Activated CD4-positive, alpha-beta T cell treated with anti-CD3 and anti-CD28 coated beads, Interleukin-2, amount 50 U/mL, for 1 hour (primary cell): ENCODE results near the gene IGF1.
"Not testable (repeated sequence)": the region's sequence is repeated elsewhere in the genome, so short reads cannot be mapped to it uniquely, and the experiment has no call there.

ENCODE experiments used
- DNase-seq: peaks from one replicate; pipeline ENCODE4 v3.0.0-alpha.2; 2020

IGF1 gene

DNA sequence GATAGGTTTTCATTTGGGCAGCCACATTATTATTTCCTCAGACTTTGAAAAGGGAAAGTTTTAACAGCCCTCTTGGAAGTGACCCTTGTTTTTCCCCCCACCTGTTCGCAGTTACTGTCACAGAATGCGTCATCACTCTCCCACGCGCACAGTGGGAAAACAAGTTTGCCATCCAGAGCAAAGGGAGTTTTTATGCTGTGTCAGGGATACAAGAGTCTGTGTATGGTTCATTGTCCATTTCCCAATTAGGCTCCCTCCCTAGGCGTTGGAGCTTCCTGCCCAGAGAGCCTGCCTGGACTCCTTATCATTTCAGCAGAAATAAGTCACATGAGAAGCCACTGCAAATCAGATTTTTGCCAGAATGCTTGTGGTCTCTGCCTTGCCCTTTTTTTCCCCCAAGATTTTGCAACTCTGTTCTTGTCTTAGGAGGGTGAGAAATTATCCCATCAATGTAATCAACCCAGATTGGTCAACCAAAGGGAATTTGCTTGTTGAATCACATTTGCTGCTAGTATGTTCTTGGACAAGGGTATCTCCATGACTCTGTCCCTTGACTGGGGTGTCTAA is 104.1 kb downstream of the IGF1 start:
- DNase-seq = no peak

DNA sequence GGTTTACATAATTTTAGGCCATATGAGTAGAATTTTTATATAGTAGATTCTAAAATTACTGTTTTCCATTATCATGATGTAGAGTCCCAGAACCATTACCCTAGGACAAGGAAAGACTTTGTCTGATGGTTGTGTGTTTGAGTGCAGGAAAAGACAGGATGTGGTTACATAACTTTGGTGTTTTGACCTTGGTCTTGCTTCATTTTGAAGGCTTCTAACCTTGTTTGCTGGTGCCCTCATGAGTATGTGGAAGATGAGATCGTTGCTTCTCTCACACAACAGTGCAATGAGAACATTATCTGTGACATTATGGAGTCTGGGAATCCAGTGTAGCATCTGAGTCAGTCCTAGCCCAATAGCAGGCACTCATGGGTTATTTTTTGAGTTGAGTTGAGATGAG is 106.2 kb downstream of the IGF1 start:
- no peak for DNase-seq

DNA sequence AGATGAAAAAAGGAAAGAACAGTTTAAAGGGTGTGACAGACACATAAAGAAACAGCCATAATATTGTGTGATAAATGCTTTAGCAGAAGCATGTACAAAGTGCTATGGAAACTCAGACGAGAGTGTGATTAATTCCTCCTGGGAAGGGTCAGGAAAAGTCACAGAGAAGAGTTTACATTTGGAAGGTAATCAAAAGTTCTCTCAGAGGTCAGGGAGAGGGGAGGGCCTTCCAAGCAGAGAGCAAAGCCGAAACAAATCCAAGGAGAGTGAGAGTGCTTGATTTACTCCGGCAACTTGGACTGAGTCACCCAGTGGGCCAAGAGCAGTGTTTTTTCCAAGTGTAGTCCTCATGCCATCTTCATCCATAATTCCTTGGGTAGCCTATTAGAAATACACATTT is 108.3 kb downstream of the IGF1 start:
- DNase-seq = no peak

- no peak for DNase-seq
These were observed 109.2 kb downstream of the IGF1 start for GRCh38 chr12:102371165-102371564.

DNA sequence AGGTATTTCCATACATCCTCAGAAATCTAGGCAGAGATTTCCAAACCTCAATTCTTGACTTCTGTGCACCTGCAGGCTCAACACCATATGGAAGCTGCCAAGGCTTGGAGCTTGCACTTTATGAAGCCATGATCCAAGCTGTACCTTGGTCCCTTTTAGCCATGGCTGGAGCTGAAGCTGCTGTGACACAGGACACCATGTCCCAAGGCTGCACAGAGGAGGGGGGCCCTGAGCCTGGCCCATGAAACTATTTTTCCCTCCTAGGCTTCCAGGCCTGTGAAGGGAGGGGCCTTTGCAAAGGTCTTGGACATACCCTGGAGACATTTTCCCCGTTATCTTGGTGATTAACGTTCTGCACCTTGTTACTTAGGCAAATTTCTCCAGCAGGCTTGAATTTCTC is 110.5 kb downstream of the IGF1 start:
- DNase-seq = no peak

GRCh38 chr12:102365365-102365764 is 115.0 kb downstream of the IGF1 start:
- DNase-seq = no peak

DNA sequence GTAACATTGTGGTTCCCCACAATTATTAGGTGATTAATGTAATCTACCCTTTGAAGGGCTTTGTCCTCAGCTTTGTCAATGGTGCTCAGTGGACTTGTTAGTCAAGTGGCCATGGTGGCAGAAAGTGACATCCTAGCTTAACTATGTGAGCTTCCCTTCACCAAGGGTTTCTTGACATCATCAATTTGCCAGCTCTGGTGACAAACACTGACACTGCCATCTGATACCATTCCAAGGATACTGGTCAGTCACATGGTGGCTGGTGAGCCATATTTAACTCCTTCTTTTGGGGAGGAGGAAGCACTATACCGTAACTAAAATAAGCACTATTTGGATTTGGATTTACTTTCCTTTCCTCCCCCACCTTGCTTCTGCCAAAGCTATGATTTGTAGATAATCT is 115.7 kb downstream of the IGF1 start:
- no peak for DNase-seq

DNA sequence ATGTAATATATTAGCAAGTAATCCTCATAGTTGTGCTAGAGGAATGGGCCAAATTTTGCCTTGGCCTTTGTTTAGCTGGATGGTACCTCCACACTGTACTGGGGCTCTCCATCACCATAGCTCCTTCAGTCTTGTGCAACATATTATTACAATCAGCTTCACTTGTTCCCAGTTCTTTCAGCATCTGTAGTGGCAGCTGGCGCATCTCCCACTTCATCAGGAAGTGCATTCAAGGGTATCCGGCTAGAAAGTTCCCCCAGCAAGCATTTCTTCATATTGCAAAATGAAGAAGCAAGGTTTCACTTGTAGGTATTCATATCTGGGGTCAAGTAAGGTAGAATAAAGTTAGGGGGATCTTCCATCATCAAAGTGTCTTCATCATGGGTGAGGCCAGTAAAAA is 123.7 kb downstream of the IGF1 start:
- DNase-seq = no peak

- DNase-seq = not testable (repeated sequence)
These were observed 126.1 kb downstream of the IGF1 start for GRCh38 chr12:102354281-102354680.

- no peak for DNase-seq
These were observed 129.0 kb downstream of the IGF1 start for GRCh38 chr12:102351322-102351721.

GRCh38 chr12:102350070-102350469 is 130.3 kb downstream of the IGF1 start:
- no peak for DNase-seq

GRCh38 chr12:102349079-102349478 is 131.3 kb downstream of the IGF1 start:
- no peak for DNase-seq

DNA sequence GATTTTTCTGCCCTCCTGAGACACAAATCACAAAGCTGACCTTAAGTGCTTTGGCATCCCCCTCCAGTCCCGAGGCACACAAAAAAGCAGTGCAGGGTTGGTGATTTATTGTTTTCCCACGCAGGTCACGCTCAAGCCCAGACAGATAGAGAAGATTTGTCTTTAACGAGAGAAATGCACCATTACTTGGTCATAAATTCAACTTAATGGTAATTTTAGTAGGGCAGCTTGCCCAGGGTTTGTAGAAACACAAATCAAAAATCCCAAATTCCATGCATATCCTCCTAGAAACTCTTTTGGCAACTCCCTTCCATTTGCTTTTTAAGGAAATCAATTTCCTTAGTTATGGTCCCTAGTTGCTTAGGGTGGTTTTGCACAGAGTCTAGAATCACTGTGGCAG is 132.6 kb downstream of the IGF1 start:
- DNase-seq = no peak
